Posterior vena cava (tissue), 2 donors: ENCODE data around the gene PEX14. TPM values are rescaled to one million over a fixed set of nuclear protein-coding genes. Genes with fewer than 3 reads are reported as not detected.
A peak's percentile ranks its signal among the peaks of the same experiment; 100 is the strongest.

ENCODE experiments used
- DNase-seq: peaks from one replicate; pipeline ENCODE4 v3.0.0-alpha.2; 2020; ENCODE audit warnings: low spot score
- intact Hi-C, 2 donors: fragments of 100-400 bp; cut with DNase I; formaldehyde crosslinking; loops; one replicate each; pipeline versions ENCODE4 v1.14.1 to v1.14.2; 2022 to 2023
- total RNA-seq, 2 donors: library from RNA; stranded (reverse); fragmentation: NEBNext Ultra II Directional; extraction: Animal tissue kit (Norgen Biotek cat#: 25700); gene quantifications; one replicate each; pipeline ENCODE4 v1.2.1, GENCODE V29; 2021
- donor health status: DM: yes; HTN: yes; CAD: no.
- donor health status: DM: yes; HTN: yes; CAD: no.

PEX14 gene
- total RNA-seq, 2 donors from 2014 or later = 12.8 to 15.0 TPM

GRCh38 chr1:10617931-10618885, 143.5 kb downstream of the PEX14 start:
- peak; percentile 72 for DNase-seq
- intact Hi-C loops = no loop called here

- peak; percentile 48 for DNase-seq
- intact Hi-C loops = no loop called here
These were observed 146.0 kb downstream of the PEX14 start for GRCh38 chr1:10620776-10621175.

GRCh38 chr1:10621906-10622305, 147.2 kb downstream of the PEX14 start:
- intact Hi-C loops = no loop called here

GRCh38 chr1:10622910-10623685, 148.3 kb downstream of the PEX14 start:
- DNase-seq = peak; percentile 47
- intact Hi-C loops = no loop called here

More at GRCh38 chr1:10621906-10622305, 147.2 kb downstream of the PEX14 start:
- peak; percentile 55 for DNase-seq

- peak; percentile 74 for DNase-seq
- intact Hi-C loops = no loop called here
These were observed 149.0 kb downstream of the PEX14 start for GRCh38 chr1:10623686-10624145.

GRCh38 chr1:10624256-10625050, 149.7 kb downstream of the PEX14 start:
- peak; percentile 69 for DNase-seq
- intact Hi-C loops = no loop called here

- intact Hi-C loops = no loop called here
- peak; percentile 58 for DNase-seq
These were observed 150.3 kb downstream of the PEX14 start for GRCh38 chr1:10625076-10625475.

GRCh38 chr1:10625554-10625953, 150.8 kb downstream of the PEX14 start:
- DNase-seq = peak; percentile 73
- intact Hi-C loops = no loop called here

- intact Hi-C loops = no loop called here
- DNase-seq = peak; percentile 58
These were observed 151.5 kb downstream of the PEX14 start for GRCh38 chr1:10626131-10626731.

GRCh38 chr1:10626791-10627410, 152.2 kb downstream of the PEX14 start:
- intact Hi-C loops = no loop called here
- DNase-seq = peak; percentile 41

- intact Hi-C loops = no loop called here
- peak; percentile 73 for DNase-seq
These were observed 153.9 kb downstream of the PEX14 start for GRCh38 chr1:10628685-10629084.

- intact Hi-C loops = no loop called here
- DNase-seq = peak; percentile 83
These were observed 154.5 kb downstream of the PEX14 start for GRCh38 chr1:10629091-10629815.

- peak; percentile 81 for DNase-seq
- intact Hi-C loops = loop anchor here in 1 of 2 donors (5.0 kb wide), 1 partner anchor 98 kb away; no protein-coding TSS in a partner anchor
These were observed 155.2 kb downstream of the PEX14 start for GRCh38 chr1:10629816-10630571.

GRCh38 chr1:10630661-10631120, 155.9 kb downstream of the PEX14 start:
- DNase-seq = peak; percentile 68
- intact Hi-C loops = loop anchor here in 1 of 2 donors (5.0 kb wide), 1 partner anchor 98 kb away; no protein-coding TSS in a partner anchor

- DNase-seq = peak; percentile 76
- intact Hi-C loops = loop anchor here in 1 of 2 donors (5.0 kb wide), 1 partner anchor 99 kb away; no protein-coding TSS in a partner anchor
These were observed 156.5 kb downstream of the PEX14 start for GRCh38 chr1:10631121-10631810.
